GM18907 (cell line): Measurements from ENCODE around the gene GLG1.

Experiments used
- ATAC-seq: cut with Tn5 transposase; IDR thresholded peaks from one replicate; pipeline ENCODE4 v1.9.1; 2021; ENCODE audit warnings: mild to moderate bottlenecking, moderate library complexity; ENCODE audit not compliant: unreplicated experiment

The GLG1 gene

DNA sequence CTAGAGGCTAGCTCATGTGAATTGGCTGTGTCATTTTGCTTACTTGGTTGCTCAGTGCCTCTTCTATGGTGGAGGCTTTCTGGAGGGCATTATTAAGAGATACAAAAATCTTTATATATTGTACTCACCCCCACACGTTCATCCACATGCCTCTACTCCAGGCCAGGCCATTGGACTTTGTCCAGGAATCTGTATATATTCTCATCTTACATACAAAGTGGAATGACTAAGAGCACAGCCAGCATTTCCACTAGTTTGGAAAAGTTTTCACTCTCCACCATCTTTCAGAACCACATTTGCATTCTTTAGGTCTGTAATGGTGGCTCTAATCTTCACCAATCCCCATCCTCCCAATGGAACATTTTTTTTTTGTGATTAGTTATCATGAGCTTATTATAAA, 4.8 kb upstream of the GLG1 start:
- no peak for ATAC-seq

DNA sequence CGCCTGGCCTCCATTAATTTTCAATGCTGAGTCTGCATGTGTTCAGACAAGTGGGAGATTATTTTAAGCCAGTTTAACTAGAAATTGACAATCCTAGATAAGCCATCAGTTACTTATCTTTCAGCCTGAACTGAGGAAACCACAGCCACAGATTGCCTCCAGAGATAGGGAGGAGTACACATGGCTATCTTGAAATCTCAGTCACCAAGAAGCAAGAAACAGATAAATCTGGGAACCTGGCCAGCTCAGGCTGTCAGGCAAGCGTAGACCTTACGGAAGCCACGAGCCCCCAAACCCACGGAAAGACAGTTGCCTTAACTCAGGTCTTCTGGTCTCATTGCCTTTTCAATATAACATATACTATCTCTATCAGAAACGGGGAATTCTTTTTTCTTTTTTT, 2.0 kb upstream of the GLG1 start:
- ATAC-seq: no peak

DNA sequence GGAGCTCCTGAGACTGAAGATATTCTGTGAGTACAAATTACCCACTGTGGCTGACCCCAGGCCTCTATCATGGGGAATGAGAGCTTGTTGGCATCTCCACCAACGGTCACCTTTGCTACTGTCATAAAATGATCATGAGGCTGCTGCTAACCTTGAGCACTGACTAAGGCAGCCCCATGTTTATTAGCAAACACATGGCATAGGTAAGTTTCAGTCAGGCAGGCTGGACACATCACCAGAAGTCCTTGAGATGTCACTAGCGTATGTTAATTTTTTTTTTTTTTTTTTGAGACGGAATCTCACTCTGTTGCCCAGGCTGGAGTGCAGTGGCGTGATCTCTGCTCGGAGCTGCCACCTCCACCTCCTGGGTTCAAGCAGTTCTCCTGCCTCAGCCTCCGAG, 1.5 kb upstream of the GLG1 start:
- ATAC-seq: no peak

DNA sequence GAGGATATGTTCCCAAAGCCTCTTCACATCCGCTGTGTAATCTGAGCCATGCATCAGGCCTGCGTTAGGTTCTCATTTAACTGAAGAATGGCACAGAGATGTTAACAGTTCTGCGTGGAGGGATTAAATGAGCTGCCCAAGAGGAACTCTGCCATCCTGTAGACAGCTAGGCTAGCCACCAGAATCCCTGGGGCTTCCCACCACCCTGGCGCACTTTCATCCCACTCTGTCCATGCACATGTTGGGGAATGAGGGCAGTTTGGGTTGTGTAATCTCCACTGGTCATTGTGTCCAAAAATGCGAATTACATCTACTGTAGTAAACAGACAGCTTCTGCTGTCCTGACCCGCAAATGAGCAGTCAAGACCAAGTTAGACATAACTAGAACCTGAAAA, 1.0 kb upstream of the GLG1 start:
- ATAC-seq: no peak

DNA sequence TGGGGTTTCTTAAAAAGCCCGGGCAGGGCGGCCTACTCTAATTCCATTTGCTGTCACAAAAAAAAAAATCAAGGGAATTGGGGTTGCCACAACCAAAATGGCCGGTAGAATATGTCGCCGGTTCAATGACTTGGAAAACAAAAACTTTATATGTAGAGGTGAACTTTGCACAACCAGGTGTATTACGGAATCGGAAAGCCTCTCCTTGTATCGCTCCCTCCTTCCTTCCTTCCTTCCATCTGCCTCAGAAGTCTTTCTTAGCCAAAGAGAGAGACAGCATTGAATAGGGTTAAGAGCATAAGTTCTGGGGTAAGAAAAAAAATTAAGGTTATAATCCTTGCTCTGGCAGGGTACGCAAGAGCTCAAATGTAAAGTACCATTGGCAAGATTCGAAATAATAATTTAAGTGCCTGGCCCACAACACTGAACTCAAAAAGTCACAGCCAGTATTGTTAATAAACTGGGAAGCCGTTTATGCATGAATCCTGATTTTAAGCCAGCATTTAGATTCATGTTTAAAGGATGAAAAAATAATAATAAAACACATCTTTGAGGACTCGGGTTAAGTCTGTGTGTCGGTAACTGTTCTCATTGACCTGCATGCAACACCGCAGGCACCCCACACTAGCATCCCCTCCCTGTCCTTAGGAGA, 522 bp upstream of the GLG1 start:
- ATAC-seq: peak; percentile 30

DNA sequence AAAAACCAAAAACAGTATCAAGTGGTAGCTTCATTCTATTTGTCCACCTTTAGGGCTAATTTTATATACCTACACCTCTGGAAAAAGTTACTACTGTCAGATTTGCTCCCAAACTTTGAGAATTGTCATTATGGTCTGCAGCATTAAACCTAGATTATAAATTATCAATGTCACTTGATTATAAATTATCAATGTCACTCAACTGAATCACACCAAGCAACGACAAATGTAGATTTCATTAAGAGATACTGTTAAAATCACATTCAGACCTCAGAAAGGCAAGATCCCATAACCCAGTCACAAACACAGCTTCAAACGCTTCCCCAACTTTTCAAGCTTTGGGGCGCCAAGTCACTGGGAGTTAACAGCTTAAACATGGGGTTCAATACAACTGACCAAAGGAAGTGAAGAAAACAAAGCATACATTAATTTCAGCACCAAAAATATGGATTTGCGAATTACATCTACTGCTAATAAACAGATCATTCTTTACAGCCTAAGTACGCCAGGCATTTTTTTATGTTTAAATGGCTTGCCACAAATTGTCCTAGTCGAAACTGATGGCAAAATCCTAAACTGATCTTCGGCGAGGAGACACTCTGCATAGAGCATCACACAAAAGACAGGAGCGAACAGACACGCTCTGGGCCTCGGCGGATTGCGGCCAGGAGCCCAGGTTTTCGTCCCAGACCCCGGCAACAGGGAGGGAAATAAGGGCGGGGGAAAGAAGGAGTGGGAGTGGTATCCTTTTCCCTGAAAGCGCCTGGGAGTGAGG, 981 bp downstream of the GLG1 start:
- ATAC-seq: peak; percentile 15

DNA sequence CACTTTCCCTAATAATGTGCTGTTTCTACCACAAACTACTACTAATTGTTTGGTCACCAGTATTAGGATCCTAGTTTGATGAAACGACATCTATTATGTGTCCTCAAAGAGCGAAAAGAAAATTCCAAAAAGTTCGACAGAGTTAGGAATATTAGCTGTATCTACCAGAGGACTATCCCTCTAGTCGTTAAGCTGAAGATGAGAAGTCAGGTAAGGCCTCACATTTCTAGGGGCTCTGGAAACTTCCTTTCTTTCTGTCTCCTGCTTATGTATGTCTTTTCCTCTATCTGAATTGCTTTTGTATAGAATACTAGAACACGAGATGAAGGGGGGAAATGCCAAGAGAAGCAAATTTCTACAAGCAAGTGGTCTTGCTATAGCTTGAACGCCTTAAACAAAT, 1.6 kb downstream of the GLG1 start:
- ATAC-seq: no peak

DNA sequence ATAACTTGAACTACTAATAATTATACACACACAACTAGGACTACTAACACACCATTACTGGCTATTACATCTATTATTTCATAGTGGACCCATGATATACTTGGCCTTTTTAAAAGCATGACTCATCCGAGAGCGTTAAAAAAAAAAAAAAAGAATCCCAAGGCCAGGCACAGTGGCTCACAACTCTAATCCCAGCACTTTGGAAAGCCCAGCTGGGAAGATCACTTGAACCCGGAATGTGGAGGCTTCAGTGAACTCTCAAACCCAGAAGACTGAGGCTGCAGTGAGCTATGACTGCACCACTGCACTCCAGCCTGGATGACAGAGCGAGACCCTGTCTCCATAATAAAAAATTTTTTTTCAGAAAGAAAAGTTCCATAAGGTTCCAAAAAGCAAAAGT, 3.1 kb downstream of the GLG1 start:
- ATAC-seq: no peak

DNA sequence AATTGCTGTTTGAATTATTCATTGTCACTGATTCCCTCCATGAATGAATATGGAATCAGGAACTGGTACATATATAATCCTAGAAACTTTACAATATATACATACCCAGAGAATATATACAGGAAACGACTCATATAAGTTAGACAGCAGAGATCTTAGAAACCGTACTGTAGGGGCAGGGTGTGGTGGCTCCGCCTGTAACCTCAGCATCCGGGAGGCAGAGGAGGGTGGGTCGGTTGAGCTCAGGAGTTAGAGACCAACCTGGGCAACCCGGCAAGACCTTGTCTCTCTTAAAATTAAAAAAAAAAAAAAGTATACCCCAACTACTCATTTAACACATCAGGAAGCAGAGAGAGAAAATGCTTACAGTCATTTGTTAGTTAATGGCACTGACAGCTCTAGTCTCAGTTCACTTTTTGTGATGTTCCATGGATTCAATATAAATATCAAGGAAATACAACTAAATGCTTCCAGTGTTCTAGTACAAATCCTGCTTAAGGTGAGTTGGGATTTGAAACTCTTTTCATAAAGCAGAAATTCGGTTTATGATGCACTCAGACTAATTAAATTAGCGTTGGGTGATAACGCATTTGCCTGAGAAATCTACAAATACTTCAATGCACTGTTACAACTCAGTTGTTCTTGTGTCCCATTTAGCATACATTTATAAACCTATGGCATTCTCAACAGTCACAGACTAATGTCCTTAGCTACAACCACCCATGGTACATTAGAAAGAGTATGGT, 5.6 kb downstream of the GLG1 start:
- peak; percentile 83 for ATAC-seq

DNA sequence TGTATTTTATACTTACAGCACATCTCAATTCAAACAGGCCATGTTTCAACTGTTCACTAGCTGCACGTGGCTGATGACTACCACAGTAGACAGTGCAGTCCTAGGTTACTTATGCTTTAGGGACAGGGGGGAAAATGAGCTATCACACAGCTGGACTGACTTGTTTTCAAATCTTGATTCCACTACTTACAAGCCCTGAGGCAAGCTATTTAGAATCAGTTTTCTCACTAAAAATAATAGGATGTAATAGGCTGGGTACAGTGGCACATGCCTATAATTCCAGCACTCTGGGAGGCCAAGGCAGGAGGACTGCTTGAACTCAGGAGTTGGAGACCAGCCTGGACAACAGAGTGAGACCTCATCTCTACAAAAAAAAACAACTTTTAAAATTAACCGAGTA, 10.3 kb downstream of the GLG1 start:
- no peak for ATAC-seq

DNA sequence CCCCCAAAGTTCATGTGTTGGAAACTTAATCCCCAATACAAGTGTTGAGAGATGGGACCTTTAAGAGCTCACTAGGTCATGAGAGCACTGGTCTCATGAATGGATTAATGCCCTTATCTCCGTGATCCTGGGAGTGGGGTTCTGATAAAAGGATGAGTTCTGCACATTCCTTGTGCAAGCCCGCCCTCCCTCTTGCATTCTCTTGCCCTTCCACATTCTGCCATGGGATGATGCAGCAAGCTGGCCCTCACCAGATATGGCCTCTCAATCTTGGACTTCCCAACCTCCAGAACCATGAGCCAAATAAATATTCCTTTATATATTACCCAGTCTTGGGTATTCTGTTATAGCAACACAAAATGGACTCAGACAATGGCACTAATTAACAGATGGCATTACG, 14.1 kb downstream of the GLG1 start:
- no peak for ATAC-seq

DNA sequence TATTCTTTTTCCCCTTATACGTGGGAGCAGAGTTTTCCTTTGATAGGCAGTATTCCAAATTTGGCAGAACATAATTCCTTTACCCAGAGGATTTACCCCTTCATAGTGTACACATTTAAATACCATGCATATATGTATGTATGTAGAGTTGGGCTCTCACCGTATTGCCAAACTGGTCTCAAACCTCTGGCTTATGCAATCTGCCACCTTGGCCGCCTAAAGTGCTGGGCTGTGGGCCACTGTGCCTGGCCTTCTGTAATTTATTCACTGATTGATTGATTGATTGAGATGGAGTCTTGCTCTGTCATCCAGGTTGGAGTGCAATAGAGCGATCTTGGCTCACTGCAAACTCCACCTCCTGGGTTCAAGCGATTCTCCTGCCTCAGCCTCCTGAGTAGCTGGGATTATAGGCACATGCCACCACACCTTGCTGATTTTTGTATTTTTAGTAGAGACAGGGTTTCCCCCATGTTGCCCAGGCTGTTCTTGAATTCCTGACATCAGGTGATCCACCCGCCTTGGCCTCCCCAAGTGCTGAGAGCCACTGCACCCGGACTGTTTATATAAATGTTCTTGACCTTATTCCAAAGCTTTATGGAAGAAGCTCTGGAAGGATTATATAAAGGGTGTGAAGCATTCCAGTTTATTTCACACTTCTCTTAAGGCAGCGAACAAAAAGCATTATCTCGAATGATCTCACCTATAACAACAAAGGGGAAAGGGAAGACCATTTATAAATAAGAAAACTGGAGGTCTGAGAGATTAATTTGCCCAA, 14.9 kb downstream of the GLG1 start:
- ATAC-seq: no peak

DNA sequence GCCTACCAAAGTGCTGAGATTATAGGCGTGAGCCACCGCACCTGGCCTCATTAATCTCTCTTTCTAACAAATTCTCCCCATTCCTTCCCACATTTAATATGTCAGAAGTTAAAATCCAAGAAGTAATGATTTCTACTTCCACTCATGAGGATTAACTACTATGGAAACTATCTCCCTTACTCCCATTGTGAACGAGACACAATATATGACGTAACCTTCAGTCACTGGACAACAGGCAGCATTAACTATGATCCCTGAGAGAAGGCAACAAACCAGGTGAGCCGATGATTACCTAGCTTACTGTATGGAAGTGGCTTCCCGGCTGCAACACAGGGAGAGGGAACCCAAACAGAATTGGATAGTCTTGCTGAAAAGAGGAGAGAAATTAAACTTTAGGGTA, 20.0 kb downstream of the GLG1 start:
- no peak for ATAC-seq

DNA sequence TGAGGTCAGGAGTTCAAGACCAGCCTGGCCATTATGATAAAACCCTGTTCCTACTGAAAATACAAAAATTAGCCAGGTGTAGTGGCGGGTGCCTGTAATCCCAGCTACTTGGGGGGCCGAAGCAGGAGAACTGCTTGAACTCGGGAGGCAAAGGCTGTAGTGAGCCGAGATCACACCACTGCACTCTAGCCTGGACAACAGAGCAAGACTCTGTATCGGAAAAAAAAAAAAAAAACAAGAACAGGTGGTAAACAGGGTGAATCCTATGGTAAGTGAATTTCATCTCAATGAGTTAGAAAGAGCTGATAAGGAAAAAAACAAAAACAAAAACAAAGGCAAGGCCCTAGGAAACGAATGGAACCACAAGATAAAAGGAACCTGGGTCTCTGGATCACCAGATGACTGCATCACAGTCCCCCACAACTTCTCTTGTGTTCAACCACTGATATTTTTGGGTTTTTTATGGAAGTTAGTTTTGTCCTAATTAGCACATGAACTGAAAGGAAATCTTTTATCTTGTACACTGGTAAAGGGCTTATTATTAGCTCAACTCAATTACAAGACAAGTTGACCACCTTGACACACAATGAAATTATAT, 21.0 kb downstream of the GLG1 start:
- no peak for ATAC-seq

DNA sequence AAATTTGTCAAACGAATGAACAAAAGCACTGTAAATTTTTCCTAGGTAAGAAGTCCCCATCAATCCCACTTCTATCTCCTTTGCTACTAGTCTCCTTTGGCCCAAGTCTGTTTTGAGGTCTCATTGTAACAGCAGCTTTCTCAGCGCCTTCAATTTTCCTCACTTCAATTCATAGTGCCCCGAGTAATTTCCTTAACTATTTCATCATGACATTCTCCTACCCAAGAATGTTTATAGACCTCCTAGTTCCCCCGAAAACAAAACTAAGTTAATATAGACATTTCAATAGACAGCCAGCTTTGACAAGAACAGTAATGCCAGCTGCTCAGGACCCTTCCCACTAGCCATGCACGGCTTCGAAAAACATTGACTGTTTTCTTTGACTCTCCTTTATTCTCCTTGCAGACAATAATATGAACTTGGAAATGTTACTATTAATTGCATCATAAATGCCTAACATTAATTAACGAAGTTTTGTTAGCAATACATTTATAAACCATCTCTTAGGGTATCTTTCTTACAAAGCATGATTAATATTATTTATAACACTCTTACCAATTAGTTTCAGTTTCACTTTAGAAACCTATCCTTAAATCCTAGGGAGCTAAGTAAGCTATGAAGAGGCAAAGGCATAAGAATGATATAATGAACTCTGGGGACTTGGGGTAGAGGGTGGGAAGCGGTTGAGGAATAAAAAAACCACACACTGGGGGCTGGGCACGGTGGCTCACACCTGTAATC, 22.8 kb downstream of the GLG1 start:
- ATAC-seq: no peak

DNA sequence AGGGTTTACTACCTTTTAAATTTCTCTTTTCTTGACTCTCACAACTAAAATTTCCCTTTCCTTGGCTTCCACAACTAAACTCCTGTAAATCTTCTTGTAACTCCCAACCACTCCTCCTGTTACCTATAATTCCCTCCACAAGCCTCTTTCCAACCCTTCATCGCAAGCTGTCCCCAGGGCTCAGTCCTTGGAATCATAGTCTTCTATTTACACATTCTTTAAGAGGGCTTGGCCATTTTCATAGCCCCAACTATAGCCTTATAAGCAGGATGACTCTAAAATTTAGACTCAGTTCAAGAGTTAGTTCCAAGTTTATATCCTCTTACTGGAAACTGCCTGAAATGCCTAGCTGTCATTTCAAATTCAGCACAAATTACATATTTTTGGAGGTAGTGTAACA, 23.9 kb downstream of the GLG1 start:
- ATAC-seq: no peak

DNA sequence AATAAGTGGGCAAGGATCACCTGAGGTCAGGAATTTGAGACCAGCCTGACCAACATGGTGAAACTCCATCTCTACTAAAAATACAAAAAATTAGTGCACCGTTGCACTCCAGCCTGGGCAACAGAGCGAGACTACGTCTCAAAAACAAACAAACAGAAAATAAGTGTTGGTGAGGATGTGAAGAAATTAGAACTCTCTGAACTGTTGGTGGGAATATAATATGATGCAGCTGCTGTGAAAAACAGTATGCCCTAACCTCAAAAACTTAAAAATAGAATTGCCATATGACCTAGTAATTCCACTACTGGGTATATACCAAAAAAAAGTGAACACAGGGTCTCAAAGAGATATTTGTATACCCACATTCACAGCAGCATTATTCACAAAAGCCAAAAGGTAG, 26.1 kb downstream of the GLG1 start:
- peak; percentile 67 for ATAC-seq

DNA sequence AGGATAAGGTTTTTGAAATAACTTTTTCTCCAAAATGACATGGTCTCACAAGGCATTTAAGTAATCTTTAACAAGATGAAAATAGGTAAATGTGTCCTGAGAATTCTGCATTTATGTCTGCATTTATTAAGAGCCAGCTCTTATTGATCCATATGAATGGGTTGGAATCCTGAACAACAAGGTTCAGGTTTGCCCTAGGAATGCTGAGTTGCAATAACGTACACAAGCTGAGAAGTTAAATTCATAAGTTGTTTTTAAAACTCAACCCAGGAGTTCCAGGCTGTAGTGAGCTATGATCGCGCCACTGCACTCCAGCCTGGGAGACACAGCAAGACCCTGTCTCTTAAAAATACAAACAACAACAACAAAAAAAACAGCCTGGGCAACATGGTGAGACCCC, 28.1 kb downstream of the GLG1 start:
- no peak for ATAC-seq

DNA sequence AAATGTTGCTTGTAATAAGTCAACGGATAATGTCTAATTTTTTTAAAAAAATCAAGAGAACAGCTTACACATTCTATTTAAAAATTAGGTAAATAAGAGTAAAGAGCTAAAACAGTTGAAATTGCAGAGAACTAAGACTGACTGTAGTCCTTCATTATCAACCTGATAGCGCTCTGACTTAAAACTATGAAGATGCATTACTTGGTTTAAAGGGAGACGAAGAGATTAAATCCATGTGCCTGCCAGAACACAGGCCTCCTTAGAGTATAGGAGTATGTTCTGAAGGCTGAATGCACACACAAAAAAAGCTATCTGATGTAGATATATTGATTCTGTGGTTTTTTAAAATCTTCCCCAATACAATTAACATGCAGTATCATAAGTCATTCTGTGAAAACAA, 28.5 kb downstream of the GLG1 start:
- no peak for ATAC-seq

DNA sequence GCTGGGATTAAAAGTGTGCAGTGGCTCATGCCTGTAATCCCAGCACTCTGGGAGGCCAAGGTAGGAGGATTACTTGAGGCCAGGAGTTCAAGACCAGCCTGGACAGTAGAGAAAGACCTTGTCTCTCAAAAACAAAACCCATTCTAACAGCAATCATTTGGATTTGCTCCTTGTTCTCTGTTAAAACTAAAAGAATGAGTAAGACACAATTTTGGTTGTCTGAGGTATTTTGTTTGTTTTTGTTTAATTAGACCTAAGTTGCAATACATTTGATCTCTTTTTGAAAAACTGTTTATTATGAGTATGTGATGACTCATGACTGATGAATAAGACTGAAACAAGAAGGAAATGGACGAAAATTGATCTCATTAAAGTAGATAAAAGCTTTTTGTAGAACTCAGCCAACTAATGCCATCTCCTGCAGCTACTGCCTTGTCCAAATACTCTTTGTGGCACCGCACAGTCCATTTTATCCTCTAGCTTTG, 29.0 kb downstream of the GLG1 start:
- no peak for ATAC-seq
